Posterior cingulate gyrus (tissue), 11 donors: ENCODE results near the gene TNFSF15.

Source experiments
- DNase-seq, 10 donors: peaks; one replicate each; pipeline versions ENCODE4 v3.0.0 to v3.0.0-alpha.2; 2020 to 2021; ENCODE audit warnings: mixed read lengths in 3 of 10
- intact Hi-C: fragments of 100-400 bp; cut with DNase I; formaldehyde crosslinking; loops from one replicate; pipeline ENCODE4 v1.15.1; 2023

TNFSF15 gene

GRCh38 chr9:114805670-114806525 is at the start of gene TNFSF15:
TNFSF15 (minus strand) TSS chr9:114806039; CDS start chr9:114806012, 27 bp downstream.
- DNase-seq, result no peak
- intact Hi-C loops, result no loop called here

- intact Hi-C loops, result no loop called here
- DNase-seq, result no peak
These were observed 49.6 kb upstream of the TNFSF15 start for GRCh38 chr9:114855488-114855887.

- intact Hi-C loops, result no loop called here
- DNase-seq, result no peak
These were observed 49.0 kb upstream of the TNFSF15 start for GRCh38 chr9:114854736-114855355.

- intact Hi-C loops, result no loop called here
- DNase-seq, result no peak
These were observed 47.4 kb upstream of the TNFSF15 start for GRCh38 chr9:114853071-114853855.

GRCh38 chr9:114852050-114852594 is 46.3 kb upstream of the TNFSF15 start:
- intact Hi-C loops, result no loop called here
- DNase-seq, result no peak

GRCh38 chr9:114851306-114851705 is 45.5 kb upstream of the TNFSF15 start:
- intact Hi-C loops, result no loop called here

GRCh38 chr9:114850871-114851270 is 45.0 kb upstream of the TNFSF15 start:
- intact Hi-C loops, result no loop called here
- DNase-seq, result no peak

More at GRCh38 chr9:114851306-114851705, 45.5 kb upstream of the TNFSF15 start:
- no peak for DNase-seq

- no peak for DNase-seq
- intact Hi-C loops, result no loop called here
These were observed 43.6 kb upstream of the TNFSF15 start for GRCh38 chr9:114849450-114849849.

GRCh38 chr9:114847492-114848417 is 41.9 kb upstream of the TNFSF15 start:
- no peak for DNase-seq
- intact Hi-C loops, result no loop called here

GRCh38 chr9:114845373-114845772 is 39.5 kb upstream of the TNFSF15 start:
- DNase-seq, result no peak
- intact Hi-C loops, result no loop called here

- intact Hi-C loops, result no loop called here
- DNase-seq, result no peak
These were observed 38.9 kb upstream of the TNFSF15 start for GRCh38 chr9:114844766-114845165.

GRCh38 chr9:114837923-114838322 is 32.1 kb upstream of the TNFSF15 start:
- intact Hi-C loops, result no loop called here

GRCh38 chr9:114836769-114837168 is 30.9 kb upstream of the TNFSF15 start:
- intact Hi-C loops, result no loop called here

More at GRCh38 chr9:114837923-114838322, 32.1 kb upstream of the TNFSF15 start:
- DNase-seq, result no peak

GRCh38 chr9:114834386-114834785 is 28.5 kb upstream of the TNFSF15 start:
- DNase-seq, result no peak
- intact Hi-C loops, result no loop called here

More at GRCh38 chr9:114836769-114837168, 30.9 kb upstream of the TNFSF15 start:
- no peak for DNase-seq

GRCh38 chr9:114830546-114830945 is 24.7 kb upstream of the TNFSF15 start:
- intact Hi-C loops, result no loop called here
- DNase-seq, result no peak

GRCh38 chr9:114829574-114830440 is 24.0 kb upstream of the TNFSF15 start:
- no peak for DNase-seq
- intact Hi-C loops, result no loop called here

- intact Hi-C loops, result no loop called here
- DNase-seq, result no peak
These were observed 22.4 kb upstream of the TNFSF15 start for GRCh38 chr9:114828303-114828650.

GRCh38 chr9:114827641-114828302 is 21.9 kb upstream of the TNFSF15 start:
- DNase-seq, result no peak
- intact Hi-C loops, result no loop called here
